Effector memory CD8-positive, alpha-beta T cell (primary cell): Measurements from ENCODE around the gene NPHP4.
A peak's percentile ranks its signal among the peaks of the same experiment; 100 is the strongest.

ENCODE experiments used
- ATAC-seq: fragments of 150-1000 bp; cut with Tn5 transposase; replicated peaks from 2 replicates; pipeline ENCODE4 v1.10.0; 2021; ENCODE audit warnings: mild to moderate bottlenecking, moderate library complexity
- DNase-seq, 3 experiments: peaks; one replicate each; pipeline ENCODE4 v3.0.0; 2021
- H3K27ac Mint-ChIP-seq, 2 donors: one replicate each; pipeline ENCODE4 v1.8.0; 2022; ENCODE audit warnings: mild to moderate bottlenecking in 2 of 2, mixed read lengths in 2 of 2, moderate library complexity in 2 of 2
- H3K27me3 Mint-ChIP-seq, 2 donors: one replicate each; pipeline ENCODE4 v1.8.0; 2022; ENCODE audit warnings: mixed read lengths in 2 of 2
- H3K36me3 Mint-ChIP-seq: one replicate; pipeline ENCODE4 v1.8.0; 2022; ENCODE audit warnings: mild to moderate bottlenecking, moderate library complexity, mixed read lengths; ENCODE audit not compliant: insufficient read depth
- H3K4me1 Mint-ChIP-seq, 2 donors: one replicate each; pipeline ENCODE4 v1.8.0; 2022; ENCODE audit warnings: low read depth in 2 of 2, mixed read lengths in 2 of 2
- H3K4me3 Mint-ChIP-seq, 2 donors: one replicate each; pipeline ENCODE4 v1.8.0; 2022; ENCODE audit warnings: mild to moderate bottlenecking in 2 of 2, mixed read lengths in 2 of 2, moderate library complexity in 2 of 2
- H3K9me3 Mint-ChIP-seq, 2 donors: one replicate each; pipeline ENCODE4 v1.8.0; 2022; ENCODE audit warnings: mixed read lengths in 2 of 2

The NPHP4 gene

DNA sequence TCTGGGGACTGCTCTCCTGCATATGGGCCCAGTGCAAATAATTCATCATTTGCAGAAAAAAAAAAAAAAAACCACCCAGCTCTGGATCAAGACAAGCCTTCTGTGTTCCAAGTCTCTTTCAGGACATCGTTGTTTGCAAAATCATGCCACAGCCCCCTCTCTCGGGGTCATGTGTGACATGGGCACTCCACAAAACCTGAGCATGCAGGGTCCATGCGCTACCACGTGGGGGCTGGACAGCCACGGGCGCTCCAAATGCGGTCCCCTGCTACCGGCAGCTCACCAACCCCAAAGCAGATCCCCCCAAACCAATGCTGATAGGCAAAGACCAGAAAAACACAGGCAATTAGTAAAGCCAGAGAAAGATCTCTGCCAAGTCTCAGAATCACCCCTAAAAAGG, 17.6 kb downstream of the NPHP4 start:
- ATAC-seq (no peak), DNase-seq (no peak)
- H3K27ac Mint-ChIP-seq: peak overlapping the region in 1 of 2 donors; percentile 69
- peaks cover 3% of the 10 kb centered on the region for H3K36me3 Mint-ChIP-seq
- no peak overlapping the region for H3K4me3 Mint-ChIP-seq
- H3K9me3 Mint-ChIP-seq: no peaks in the 10 kb centered on the region
- H3K27me3 Mint-ChIP-seq: no peaks in the 10 kb centered on the region
- H3K4me1 Mint-ChIP-seq: peaks cover 4 to 6% of the 10 kb centered on the region in 2 donors

GRCh38 chr1:5973771-5974170, 18.5 kb downstream of the NPHP4 start:
- no peaks in the 10 kb centered on the region for H3K27me3 Mint-ChIP-seq
- H3K4me3 Mint-ChIP-seq: no peak overlapping the region
- DNase-seq (no peak), ATAC-seq (no peak)
- H3K9me3 Mint-ChIP-seq: no peaks in the 10 kb centered on the region
- peaks cover 3% of the 10 kb centered on the region for H3K36me3 Mint-ChIP-seq
- H3K27ac Mint-ChIP-seq: no peak overlapping the region
- H3K4me1 Mint-ChIP-seq: peaks cover 4 to 6% of the 10 kb centered on the region in 2 donors

DNA sequence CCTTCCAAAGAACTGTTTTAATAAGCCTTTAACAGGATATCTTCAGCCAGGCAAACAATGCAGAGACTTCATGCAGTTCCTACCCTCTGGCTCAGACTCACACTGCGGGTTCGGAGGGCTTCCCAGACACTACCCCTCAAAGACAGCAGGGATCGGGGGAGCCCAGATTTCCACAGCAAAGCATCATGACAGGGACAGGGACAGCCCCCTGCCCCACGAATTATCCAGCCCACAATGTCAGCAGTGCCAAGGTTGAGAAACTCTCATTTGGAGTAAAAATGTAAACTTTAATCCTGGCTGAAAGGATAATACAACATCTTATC, 20.1 kb downstream of the NPHP4 start:
- H3K4me3 Mint-ChIP-seq: no peak overlapping the region
- no peak for ATAC-seq
- H3K36me3 Mint-ChIP-seq: no peaks in the 10 kb centered on the region
- no peak for DNase-seq
- no peaks in the 10 kb centered on the region for H3K9me3 Mint-ChIP-seq
- H3K27ac Mint-ChIP-seq: no peak overlapping the region
- no peaks in the 10 kb centered on the region for H3K27me3 Mint-ChIP-seq
- peaks cover 3 to 4% of the 10 kb centered on the region in 2 donors for H3K4me1 Mint-ChIP-seq

DNA sequence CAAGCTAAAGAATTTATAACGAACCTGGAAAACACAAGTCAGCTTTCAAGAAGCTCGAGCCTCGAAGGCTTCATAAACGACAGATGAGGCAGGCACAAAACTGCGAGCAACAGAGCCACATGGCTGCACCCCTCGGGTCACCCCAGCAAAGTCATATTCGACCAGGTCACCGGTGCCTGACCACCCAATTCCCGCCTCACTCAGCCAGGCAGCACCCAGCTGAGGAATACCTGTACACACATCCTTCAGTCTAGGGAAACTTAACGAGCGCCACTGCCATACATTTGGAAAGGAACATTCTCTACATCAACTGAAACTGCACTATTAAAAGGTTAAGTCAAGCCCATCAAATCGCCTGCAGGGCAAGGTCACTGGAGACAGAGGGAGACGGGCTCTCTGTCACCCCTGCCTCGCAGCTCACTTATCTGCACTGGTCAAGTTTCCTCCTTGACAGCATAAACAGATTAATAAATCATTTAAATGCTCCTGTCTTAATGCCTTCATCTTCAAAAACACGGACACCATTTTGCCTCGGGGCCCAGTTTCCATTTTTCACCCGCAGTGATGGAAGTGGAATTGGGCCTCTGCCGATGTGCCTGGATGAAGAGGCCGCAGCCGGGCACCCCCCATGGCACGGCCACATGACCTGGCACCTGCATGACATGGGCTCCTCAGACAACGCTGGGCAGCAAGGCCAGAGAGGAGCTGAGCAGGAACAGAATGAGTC, 20.6 kb downstream of the NPHP4 start:
- Mint-ChIP-seq H3K27me3 (no peaks in the 10 kb centered on the region), H3K4me3 (no peak overlapping the region), H3K27ac (peak overlapping the region in 1 of 2 donors; percentile 5), H3K4me1 (peaks cover 0 to under 1% of the 10 kb centered on the region in 2 donors), H3K36me3 (no peaks in the 10 kb centered on the region), H3K9me3 (no peaks in the 10 kb centered on the region)
- no peak for ATAC-seq
- no peak for DNase-seq

- DNase-seq (no peak), ATAC-seq (no peak)
- Mint-ChIP-seq H3K36me3 (no peaks in the 10 kb centered on the region), H3K4me1 (no peaks in the 10 kb centered on the region), H3K4me3 (no peak overlapping the region), H3K9me3 (no peaks in the 10 kb centered on the region), H3K27ac (peak overlapping the region in 1 of 2 donors; percentile 5), H3K27me3 (no peaks in the 10 kb centered on the region)
Observed at GRCh38 chr1:5970610-5971273, 21.5 kb downstream of the NPHP4 start.

DNA sequence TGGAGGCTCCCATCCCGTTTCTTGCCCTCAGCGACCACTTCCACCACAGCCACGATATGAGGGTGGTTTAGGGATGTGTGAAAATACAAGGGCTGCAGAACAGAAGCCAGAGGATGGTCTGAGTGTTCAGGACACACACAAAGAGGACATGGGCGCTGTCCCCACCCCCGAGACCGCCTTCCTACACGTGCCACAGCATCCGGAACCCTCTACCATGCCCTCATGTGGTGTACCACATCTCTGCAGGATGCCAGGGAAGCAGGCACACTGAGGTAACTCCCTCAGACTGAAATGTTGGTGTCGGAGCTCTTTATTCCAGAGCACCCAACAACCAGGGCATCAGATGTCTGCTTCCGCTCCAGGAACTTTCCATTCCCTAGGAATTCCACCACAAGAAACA, 23.1 kb downstream of the NPHP4 start:
- no peaks in the 10 kb centered on the region for H3K27me3 Mint-ChIP-seq
- ATAC-seq (no peak), DNase-seq (no peak)
- no peaks in the 10 kb centered on the region for H3K9me3 Mint-ChIP-seq
- no peak overlapping the region for H3K4me3 Mint-ChIP-seq
- H3K4me1 Mint-ChIP-seq: no peaks in the 10 kb centered on the region
- no peaks in the 10 kb centered on the region for H3K36me3 Mint-ChIP-seq
- H3K27ac Mint-ChIP-seq: no peak overlapping the region

DNA sequence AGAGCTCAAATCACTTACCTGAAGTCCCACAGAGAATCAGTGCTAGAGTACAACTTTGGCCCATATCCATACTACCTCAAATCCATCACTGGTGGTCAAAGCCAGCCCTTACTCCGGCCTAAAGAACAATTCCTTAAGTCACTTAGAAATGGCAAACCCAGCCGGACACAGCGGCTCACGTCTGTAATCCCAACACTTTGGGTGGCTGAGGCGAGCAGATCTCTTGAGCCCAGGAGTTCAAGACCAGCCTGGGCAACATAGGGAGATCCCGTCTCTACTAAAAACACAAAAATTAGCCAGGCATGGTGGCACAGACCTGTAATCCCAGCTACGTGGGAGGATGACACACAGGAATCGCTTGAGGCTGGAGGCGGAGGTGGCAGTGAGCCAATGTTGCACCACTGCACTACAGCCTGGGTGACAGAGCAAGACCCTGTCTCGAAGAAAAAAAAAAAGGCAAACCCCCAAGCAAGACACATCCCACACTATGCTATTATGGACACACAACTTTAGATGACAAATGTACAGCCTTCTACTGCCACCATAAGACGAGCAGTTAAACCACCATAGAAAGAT, 24.0 kb downstream of the NPHP4 start:
- ATAC-seq (no peak), DNase-seq (no peak)
- no peak overlapping the region for H3K4me3 Mint-ChIP-seq
- H3K4me1 Mint-ChIP-seq: no peaks in the 10 kb centered on the region
- H3K9me3 Mint-ChIP-seq: no peaks in the 10 kb centered on the region
- no peak overlapping the region for H3K27ac Mint-ChIP-seq
- H3K27me3 Mint-ChIP-seq: no peaks in the 10 kb centered on the region
- H3K36me3 Mint-ChIP-seq: no peaks in the 10 kb centered on the region

GRCh38 chr1:5967351-5968160, 24.7 kb downstream of the NPHP4 start:
- DNase-seq (no peak), ATAC-seq (no peak)
- Mint-ChIP-seq H3K4me1 (no peaks in the 10 kb centered on the region), H3K27ac (no peak overlapping the region), H3K9me3 (no peaks in the 10 kb centered on the region), H3K27me3 (no peaks in the 10 kb centered on the region), H3K36me3 (no peaks in the 10 kb centered on the region), H3K4me3 (no peak overlapping the region)

GRCh38 chr1:5966543-5967205, 25.6 kb downstream of the NPHP4 start:
- no peaks in the 10 kb centered on the region for H3K36me3 Mint-ChIP-seq
- ATAC-seq: no peak
- no peak overlapping the region for H3K4me3 Mint-ChIP-seq
- no peaks in the 10 kb centered on the region for H3K9me3 Mint-ChIP-seq
- no peaks in the 10 kb centered on the region for H3K27me3 Mint-ChIP-seq
- no peak overlapping the region for H3K27ac Mint-ChIP-seq
- no peak for DNase-seq
- no peaks in the 10 kb centered on the region for H3K4me1 Mint-ChIP-seq

DNA sequence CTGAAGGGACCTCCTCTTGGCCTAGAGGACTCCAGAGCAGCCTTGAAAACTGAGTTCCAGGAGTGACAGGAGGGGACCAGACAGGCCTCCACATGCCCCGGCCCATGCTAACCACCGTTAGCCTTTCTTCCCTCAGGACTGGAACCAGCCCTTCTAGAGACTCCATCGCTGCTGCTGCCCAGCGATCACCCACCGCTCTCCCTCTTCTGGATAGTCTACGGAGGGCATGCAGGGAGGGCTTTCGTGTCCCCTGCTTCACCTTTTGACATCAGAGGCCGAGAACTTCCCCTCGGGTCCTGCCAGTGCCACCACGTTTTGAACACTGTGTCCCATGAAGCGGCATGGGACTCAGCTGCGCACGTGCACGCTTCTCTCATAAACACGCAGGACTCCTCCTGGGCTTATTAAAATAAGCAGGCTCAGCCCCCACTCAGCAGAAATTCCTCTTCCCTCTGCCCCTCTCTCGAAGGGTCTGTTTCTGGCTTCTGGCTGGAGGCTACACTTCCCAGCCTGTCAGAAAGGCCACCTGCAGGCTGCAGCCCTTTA, 26.6 kb downstream of the NPHP4 start:
- Mint-ChIP-seq H3K9me3 (no peaks in the 10 kb centered on the region), H3K36me3 (no peaks in the 10 kb centered on the region), H3K27me3 (no peaks in the 10 kb centered on the region), H3K4me3 (no peak overlapping the region), H3K4me1 (no peaks in the 10 kb centered on the region), H3K27ac (peak overlapping the region in 1 of 2 donors; percentile 20)
- no peak for DNase-seq
- ATAC-seq: no peak

DNA sequence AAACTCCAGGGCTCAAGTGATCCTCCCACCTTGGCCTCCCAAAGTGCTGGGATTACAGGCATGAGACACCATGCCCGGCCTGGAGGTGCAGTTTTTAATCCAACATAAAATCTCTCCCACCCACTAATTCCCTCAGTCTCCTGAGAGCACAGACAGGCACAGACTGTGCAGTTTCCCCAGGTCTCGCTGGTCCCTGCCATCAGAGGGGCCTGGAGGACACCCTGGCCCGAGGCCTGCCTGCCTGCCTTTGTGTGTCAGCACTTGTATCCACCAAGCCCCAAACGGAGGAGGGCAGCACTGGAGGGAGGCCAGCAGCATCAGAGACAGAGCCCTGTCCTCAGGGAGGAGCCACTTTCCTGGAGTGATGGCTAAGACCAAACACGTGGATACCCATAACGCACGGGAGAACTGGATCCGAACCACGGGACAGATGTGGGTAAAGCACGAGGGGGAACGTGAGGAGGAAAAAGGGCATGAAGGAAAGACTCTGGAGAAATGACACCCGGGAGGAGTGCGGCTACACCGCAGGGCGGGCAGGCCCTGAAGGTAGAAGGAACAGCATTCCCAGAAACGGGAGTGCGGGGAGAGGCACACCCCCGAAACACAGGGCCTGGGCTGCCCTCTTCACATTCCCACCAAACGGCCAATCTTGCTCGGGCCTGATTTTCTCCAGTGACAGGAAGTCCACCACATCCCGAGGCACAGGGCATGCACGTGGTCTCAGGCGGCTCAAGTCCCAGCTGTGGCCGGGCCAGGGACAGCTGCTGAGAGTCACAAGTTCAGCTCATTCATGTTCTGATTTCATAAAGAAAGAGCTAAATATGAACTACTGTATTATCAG, 29.7 kb downstream of the NPHP4 start:
- ATAC-seq (no peak), DNase-seq (no peak)
- Mint-ChIP-seq H3K9me3 (no peaks in the 10 kb centered on the region), H3K27ac (no peak overlapping the region), H3K27me3 (no peaks in the 10 kb centered on the region), H3K4me3 (no peak overlapping the region), H3K4me1 (no peaks in the 10 kb centered on the region), H3K36me3 (no peaks in the 10 kb centered on the region)

DNA sequence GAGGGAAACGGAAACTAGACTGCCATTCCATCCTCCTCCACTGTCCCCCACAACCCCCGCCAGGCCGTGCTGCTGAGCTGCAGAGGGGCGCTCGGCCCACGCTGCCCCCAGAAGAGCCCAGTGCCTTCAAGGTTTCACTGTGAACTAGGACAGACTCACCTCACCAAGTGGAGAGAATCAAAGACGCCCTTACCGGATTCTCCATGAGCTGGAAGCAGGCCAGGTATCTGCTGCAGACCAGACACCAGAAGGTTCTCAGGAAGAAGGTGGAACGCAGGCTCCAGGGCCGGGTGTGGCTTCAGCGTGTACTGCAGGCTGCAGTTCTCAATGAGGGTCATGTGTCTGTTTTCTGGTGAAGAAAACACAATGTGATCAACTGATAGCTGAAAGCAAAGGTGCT, 30.6 kb downstream of the NPHP4 start:
- Mint-ChIP-seq H3K36me3 (no peaks in the 10 kb centered on the region), H3K27ac (no peak overlapping the region), H3K4me3 (no peak overlapping the region), H3K9me3 (no peaks in the 10 kb centered on the region), H3K27me3 (no peaks in the 10 kb centered on the region), H3K4me1 (no peaks in the 10 kb centered on the region)
- no peak for DNase-seq
- no peak for ATAC-seq
